ENCODE results near the gene ZDHHC1.
A peak's percentile ranks its signal among the peaks of the same experiment; 100 is the strongest.

Gene ZDHHC1

DNA sequence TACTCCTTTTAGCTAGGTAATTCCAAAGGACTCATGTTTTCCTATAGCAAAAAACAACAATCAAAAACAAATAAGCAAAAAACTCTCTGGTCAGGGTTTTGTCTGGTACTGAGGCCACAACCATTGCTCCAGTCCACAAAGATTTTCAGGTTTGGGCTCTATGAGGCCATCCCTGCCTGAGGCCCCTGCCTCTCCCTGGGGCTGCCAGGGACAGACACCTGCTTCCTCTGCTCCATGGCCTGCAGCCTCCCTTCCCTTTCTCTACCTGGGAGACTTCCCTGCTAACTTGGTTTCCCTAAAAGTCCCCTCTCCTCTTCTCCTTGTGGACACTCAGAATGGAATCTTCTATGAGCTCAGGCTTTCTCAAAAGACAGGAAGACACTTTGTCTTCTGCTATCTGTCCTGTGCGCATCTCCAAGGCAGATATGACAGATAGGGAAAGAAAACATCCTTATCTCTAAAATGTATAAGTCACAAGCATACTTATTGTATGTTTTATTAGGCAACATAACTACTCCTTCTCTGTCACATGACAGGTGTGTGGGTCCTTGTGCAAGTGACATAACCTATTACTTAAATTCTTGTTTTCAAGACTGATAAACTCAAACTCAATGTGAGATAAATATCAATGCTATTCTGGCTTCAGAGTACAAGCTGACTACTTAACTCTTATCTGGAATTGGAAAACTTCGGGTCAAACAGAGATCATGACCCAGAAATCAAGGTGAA is 1.2 kb upstream of the ZDHHC1 start:
- peak in 1 of 10 donors; percentile 44 for DNase-seq
- intact Hi-C loops (cut with DNase I), result loop anchor here (5.0 to 10.0 kb wide), 2 partner anchors 45 to 47 kb away; no protein-coding TSS in a partner anchor

DNA sequence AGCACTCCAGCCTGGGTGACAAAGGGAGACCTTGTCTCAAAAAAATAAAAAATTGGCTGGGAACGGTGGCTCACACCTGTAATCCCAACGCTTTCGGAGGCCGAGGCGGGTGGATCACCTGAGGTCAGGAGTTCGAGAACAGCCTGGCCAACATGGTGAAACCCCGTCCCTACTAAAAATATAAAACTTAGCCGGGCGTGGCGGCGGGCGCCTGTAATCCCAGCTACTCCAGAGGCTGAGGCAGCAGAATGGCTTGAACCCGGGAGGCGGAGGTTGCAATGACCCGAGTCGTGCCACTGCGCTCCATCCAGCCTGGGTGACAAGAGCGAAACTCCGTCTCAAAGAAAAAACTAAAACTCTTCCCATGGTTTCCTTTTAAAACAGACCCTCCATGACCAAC is 856 bp downstream of the ZDHHC1 start:
- peak in 2 of 10 donors; percentile 66 for DNase-seq
- intact Hi-C loops (cut with DNase I), result loop anchor here (5.0 to 10.0 kb wide), 2 partner anchors 43 to 49 kb away; no protein-coding TSS in a partner anchor

DNA sequence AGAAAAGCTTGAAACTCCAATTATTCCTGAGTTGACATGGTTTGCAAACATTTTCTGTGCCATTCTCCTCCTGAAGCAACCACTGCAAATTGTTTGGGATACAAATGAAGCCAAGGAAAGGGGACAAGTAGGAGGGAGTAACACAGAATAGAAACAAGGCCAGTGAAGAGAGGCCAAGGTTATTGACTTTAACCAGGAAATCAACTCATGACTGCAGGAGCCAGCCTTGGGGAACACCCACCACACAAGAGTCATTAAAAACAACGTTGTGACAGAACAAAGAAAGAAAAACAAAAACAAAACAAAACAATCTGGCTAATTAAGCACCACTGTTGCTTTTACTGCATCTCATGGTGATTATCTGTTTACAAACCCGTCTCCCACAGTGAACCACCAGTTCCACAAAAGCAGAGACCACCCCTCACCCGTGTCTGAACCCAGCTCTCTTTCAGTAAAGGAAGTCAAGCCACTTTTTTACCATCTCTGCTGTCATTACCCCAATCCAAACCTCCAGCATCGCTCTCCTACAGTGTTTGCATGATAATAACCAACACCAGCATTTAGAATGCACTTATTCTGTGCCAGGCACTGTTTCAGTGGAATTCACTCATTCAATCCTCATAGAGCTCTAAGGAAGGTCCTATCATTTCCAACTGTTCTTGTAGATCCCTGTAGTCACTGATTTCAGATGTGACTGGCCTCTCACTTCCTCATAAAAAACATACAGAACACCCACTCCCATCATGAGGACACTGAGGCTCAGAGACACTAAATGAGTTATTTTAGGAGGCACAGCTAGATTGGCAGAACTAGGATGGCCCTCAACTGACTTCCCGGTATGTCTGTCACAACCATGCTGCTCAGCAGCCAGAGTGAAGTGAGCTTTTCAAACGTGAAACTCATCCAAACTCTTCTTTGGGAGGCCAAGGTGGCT is 2.0 kb downstream of the ZDHHC1 start:
- intact Hi-C loops (cut with DNase I), result loop anchor here (10.0 kb wide), 1 partner anchor 51 kb away; no protein-coding TSS in a partner anchor
- no peak for DNase-seq

- intact Hi-C loops (cut with DNase I), result loop anchor here (10.0 kb wide), 1 partner anchor 53 kb away; no protein-coding TSS in a partner anchor
- DNase-seq, result no peak
Measured at GRCh38 chr16:67412294-67412693, 4.0 kb downstream of the ZDHHC1 start.

GRCh38 chr16:67411339-67411738 is 4.9 kb downstream of the ZDHHC1 start:
- no peak for DNase-seq
- intact Hi-C loops (cut with DNase I), result loop anchor here (10.0 kb wide), 1 partner anchor 53 kb away; no protein-coding TSS in a partner anchor

DNA sequence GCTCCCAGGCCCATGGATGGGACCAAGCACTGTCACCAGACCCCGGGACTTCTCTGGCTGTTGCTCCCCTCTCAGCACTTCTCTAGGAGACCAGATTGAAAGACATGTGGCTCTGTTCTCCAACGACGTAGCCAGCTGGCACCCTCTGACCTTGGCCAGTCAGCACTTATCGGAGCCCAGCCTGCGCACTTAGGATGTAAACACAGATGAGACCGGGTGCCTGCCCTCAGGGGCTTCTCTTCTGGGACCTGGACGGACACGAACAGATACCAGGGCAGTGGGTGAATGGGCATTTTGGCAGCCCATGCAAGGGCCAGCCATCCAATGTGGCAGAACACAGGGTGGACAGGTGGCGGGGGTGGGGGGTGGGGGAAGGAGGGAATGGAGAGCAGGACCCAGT is 6.6 kb downstream of the ZDHHC1 start:
- DNase-seq, result no peak
- intact Hi-C loops (cut with DNase I), result loop anchor here (10.0 kb wide), 1 partner anchor 55 kb away; no protein-coding TSS in a partner anchor

DNA sequence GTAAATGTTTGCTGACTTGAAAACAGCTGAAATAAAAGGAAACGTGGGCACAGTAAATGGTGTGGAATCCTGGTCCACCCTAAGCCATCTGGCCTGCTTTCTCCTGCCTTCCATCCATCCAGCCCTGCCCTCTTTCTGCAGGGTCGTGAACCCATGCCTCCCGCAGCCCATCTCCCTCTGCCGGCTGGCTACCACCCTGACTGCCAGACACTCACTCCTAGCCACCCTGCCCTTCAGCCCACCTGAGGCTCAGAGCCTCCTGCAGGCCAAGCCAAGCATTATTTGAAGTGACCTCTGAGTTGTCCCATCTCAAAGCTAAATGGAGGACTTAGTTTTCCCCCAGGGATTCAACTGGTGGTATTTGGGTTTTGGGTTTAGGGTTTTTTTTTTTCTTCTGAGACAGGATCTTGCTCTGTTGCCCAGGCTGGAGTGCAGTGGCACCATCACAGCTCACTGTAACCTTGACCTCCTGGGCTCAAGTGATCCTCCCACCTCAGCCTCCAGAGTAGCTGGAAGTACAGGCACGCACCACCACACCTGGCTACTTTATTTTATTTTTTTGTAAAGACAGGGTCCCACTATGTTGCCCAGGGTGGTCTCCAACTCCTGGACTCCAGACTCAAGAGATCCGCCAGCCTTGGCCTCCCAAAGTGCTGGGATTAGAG is 8.4 kb downstream of the ZDHHC1 start:
- DNase-seq, result peak in 3 of 10 donors; percentile 22 to 61 (median 43)
- intact Hi-C loops (cut with DNase I), result no loop called here

GRCh38 chr16:67407176-67407787 is 9.0 kb downstream of the ZDHHC1 start:
- DNase-seq, result peak in 3 of 10 donors; percentile 63 to 77 (median 69)
- intact Hi-C loops (cut with DNase I), result no loop called here

GRCh38 chr16:67406111-67406971 is 9.9 kb downstream of the ZDHHC1 start:
- DNase-seq, result peak in 3 of 10 donors; percentile 68 to 88 (median 81)
- intact Hi-C loops (cut with DNase I), result no loop called here

- DNase-seq, result peak in 3 of 10 donors; percentile 8 to 56 (median 49)
- intact Hi-C loops (cut with DNase I), result no loop called here
Measured at GRCh38 chr16:67405336-67405735, 10.9 kb downstream of the ZDHHC1 start.

DNA sequence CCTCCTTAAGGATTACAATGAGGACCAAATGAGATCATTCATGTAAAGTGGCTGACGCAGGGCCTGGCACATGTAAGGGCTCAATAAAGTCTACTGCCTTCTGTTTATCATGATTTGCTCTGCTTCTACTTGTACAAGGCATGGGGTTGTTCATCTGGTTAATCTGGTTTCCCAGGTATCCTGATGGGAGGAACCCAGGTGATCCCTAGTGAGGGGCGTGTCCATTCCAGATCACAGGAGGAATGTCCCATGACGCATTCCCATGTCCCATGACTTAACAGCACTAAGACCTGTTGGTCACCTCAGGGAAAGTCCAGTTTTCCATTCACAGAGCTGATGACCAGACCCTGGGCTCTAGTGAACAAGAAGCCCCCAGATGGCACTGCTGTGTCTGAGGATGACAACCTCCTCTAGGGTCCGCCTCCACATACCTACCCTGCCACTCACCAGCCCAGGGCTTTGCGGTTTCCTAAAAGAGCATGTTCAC is 11.5 kb downstream of the ZDHHC1 start:
- peak in 1 of 10 donors; percentile 45 for DNase-seq
- intact Hi-C loops (cut with DNase I), result no loop called here

DNA sequence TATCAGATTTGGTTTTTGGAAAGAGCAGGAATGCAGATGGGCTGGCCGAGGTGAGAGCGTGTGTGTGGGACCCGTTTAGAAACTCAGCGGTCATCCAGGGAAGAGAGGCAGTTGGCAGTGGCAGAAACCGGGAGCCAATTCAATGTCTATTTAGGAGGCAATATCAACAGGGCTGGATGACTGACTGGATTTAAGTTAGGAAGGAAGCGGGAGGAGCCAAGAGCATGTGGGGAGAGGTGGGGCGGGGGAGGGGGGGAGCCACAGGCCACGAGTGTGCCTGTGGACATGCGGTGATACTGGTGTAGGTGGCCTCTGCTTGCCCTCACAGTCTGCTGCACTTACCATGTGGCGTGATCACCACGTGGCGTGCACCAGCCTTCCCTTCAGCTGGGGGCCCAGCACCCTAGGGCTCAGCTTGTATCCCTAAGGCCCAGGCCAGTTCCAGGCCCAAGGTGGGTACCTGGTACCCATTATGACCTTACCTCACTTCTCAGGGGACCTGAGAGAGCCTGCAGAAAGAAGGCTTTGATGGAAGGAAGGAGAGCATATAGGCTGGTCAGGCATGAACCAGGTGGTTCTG is 12.2 kb downstream of the ZDHHC1 start:
- DNase-seq, result peak in 2 of 10 donors; percentile 65 to 73
- intact Hi-C loops (cut with DNase I), result no loop called here

DNA sequence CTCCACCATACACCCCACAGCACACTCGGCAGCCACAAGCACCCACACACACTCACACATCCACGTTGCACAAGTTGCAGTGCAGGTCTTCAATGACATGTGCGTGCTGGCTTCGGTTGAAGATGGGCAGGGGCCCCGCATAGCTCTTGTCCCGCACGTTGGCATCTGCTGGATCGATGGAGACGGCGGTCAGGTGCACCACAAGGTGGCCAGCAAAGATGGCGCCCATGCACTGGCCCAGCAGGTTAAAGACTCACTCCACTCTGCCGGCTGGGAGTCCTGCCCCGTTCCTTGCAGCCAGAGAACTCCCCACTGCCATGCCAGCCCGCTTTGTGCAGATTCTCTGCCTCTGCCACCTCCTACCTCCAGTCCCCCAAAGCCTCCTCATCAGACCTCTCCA is 15.4 kb downstream of the ZDHHC1 start:
- peak in 2 of 10 donors; percentile 67 to 81 for DNase-seq
- intact Hi-C loops (cut with DNase I), result no loop called here

- DNase-seq, result peak in 2 of 10 donors; percentile 80 to 84
- intact Hi-C loops (cut with DNase I), result loop anchor here (2.0 kb wide), 1 partner anchor 27 kb away; no protein-coding TSS in a partner anchor
Measured at GRCh38 chr16:67399749-67400704, 16.2 kb downstream of the ZDHHC1 start.

GRCh38 chr16:67399218-67399733 is 17.0 kb downstream of the ZDHHC1 start:
- intact Hi-C loops (cut with DNase I), result loop anchor here (2.0 kb wide), 1 partner anchor 26 kb away; no protein-coding TSS in a partner anchor
- peak in 6 of 10 donors; percentile 50 to 93 (median 66) for DNase-seq

DNA sequence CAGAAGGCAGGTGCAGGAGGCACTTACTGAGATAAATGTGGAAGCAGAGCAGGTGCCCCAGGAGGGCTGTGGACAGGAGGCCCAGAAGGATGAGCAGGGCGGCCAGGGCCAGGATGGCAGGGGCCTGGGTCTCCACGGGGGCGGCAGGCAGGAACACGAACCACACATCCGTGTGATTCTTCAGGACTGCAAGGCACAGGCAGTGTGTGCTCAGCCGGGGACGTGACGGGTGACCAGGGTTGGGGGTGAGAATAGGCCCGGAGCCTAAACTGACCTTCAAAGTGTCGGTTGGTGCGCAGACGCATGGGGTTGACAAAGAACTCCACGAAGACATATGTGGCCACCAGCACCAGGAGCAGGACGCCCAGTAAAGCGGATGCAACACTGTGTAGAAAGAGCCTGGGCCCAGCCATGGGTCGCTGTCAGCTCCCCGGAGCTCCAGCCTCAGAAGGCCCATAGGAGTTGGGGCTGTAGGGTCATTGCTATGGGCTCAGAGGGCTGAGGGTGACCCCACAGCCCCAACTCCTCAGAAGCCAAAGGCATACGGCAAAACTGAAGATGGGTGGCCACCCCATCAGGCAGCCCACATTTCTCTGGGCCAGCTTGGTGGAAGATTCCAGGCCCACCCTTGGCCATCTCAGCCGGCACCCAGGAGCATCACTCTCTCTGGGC is 17.6 kb downstream of the ZDHHC1 start:
- intact Hi-C loops (cut with DNase I), result loop anchor here (2.0 kb wide), 1 partner anchor 26 kb away; no protein-coding TSS in a partner anchor
- DNase-seq, result peak in 2 of 10 donors; percentile 45 to 81
